ENCODE measurements around the gene SEC62.

GRCh38 chr3:169945313-169945712 lies 21.3 kb upstream of the SEC62 start:
- TF ChIP-seq CTCF (conservative IDR thresholded peaks at IDR 0.05; ENCODE audit: low read depth, low read length): no peak
- no peak for TF ChIP-seq FOS (IDR thresholded peaks at IDR 0.05; ENCODE audit: low read depth, low read length)
- no peak for TF ChIP-seq MAFK (IDR thresholded peaks at IDR 0.05; ENCODE audit: low read depth, low read length)
